HG02870 (cell line): ENCODE data around the gene GRK5.
"Not testable (repeated sequence)": the region's sequence is repeated elsewhere in the genome, so short reads cannot be mapped to it uniquely, and the experiment has no call there.

ENCODE experiments used
- ATAC-seq: cut with Tn5 transposase; IDR thresholded peaks from one replicate; pipeline ENCODE4 v1.9.1; 2021; ENCODE audit warnings: mild to moderate bottlenecking, moderate library complexity; ENCODE audit not compliant: unreplicated experiment

GRK5 gene

GRCh38 chr10:119272338-119272734 lies 65.0 kb downstream of the GRK5 start:
- ATAC-seq = not testable (repeated sequence)

DNA sequence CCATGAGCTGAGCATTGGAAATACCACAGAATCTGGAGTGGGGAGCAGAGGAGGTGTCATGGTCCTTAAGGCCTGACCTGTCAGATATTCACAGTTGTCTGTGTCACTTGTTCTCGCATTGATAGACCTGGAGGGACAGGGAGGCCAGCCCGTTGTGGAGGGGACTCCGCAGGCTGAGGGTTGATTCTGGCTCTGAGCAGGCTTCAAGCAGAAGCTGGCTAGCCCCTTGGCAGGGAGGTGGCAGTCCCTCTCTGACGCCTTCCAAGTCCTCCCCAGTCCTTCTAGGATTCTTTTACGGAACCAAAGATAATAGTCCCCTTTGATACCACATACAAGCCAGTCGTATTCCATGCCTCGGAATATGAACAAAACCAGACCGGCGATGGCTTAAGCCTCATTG lies 65.4 kb downstream of the GRK5 start:
- no peak for ATAC-seq

- no peak for ATAC-seq
These were observed 66.0 kb downstream of the GRK5 start for GRCh38 chr10:119273413-119273812.

GRCh38 chr10:119274519-119275045 lies 67.2 kb downstream of the GRK5 start:
- peak; percentile 60 for ATAC-seq

- peak; percentile 15 for ATAC-seq
These were observed 67.7 kb downstream of the GRK5 start for GRCh38 chr10:119275085-119275484.

GRCh38 chr10:119276194-119276593 lies 68.8 kb downstream of the GRK5 start:
- ATAC-seq = not testable (repeated sequence)

GRCh38 chr10:119278126-119278709 lies 70.8 kb downstream of the GRK5 start:
- ATAC-seq = no peak

DNA sequence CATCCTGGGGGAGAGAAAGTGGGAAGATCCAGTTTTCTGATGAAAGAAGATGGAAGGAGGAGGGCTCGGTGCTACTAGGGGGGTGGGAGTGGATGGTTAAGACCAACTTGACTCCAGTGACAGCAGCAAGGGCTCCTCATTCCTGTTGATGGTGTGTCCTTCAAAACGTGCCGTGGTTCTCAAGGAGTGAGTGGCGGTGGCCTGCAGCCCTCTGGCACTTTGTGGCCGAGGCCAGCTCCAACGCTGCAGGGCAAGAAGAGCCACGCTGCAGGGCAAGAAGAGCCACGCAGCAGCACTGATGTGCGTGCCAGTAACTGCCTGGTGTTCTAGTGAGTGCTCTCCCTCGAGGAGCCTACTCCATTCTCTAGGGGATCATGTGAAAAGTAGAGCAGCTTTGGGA lies 72.1 kb downstream of the GRK5 start:
- ATAC-seq = no peak

DNA sequence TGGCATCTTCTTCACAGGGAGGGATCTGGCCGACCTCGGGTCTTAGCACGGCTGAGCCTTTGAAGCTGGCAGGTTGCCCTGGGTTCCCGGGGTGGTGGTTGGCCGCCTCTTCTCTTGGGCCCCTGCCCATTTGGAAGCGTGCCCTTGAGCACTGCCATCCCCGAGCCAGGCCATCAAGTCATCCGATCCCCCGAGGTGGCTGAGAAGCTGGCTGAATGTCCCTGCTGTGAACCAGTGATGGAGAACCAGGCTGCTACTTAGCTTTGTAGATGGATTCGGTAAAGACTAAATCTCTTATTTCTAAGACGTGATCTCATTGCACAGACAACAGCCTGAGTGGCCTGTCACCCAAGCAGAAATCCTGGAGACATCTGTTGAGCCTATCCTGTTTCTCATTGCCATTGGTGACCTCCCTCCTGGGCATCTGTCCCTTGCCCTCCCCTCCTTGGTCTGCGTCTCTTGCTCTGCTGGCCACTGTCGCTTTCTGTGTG lies 74.3 kb downstream of the GRK5 start:
- no peak for ATAC-seq

- ATAC-seq = no peak
These were observed 75.1 kb downstream of the GRK5 start for GRCh38 chr10:119282446-119282845.

- no peak for ATAC-seq
These were observed 76.0 kb downstream of the GRK5 start for GRCh38 chr10:119283387-119283786.

GRCh38 chr10:119283818-119284217 lies 76.4 kb downstream of the GRK5 start:
- no peak for ATAC-seq

DNA sequence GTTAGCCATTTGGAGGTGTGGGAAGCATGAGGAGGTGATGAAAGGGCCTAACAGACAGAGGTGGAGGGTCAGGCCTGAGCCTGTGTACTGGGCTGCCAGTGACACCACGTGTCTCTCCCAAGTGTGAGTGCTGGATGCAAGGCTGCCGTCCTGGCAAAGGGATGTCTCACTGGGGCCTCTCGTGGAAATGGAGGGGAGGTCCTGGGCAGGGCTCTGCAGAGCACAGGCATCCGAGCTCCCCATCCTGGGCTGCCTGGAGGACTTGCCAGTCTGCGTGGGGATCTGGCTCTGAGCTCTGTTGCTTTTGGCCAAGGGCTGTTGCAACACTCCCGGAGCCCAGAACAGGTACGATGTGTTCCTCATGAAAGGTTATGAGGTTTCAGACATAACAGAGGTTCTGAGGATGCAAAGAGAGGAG lies 77.3 kb downstream of the GRK5 start:
- no peak for ATAC-seq

GRCh38 chr10:119285495-119286267 lies 78.3 kb downstream of the GRK5 start:
- no peak for ATAC-seq

DNA sequence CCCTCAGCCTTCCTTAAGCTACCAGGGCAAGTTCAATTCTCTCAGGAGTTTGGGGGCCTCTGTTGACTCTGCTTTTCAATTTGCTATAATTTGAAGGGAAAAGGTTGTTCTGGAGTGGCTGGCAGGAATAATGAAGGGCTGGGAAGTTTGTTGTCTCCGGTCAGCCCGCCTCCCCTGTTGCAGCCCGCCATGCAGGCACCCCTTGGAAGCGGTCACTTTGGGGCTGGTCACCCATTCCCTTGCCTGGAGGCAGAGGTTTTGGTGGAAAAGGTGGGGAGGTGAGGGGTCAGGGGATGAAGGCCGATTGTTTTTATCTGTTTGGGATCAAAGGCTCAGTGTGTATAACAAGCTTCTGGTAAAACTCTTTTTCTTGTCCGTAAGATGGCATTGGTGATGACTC lies 79.1 kb downstream of the GRK5 start:
- no peak for ATAC-seq

GRCh38 chr10:119286983-119287633 lies 79.7 kb downstream of the GRK5 start:
- no peak for ATAC-seq

- no peak for ATAC-seq
These were observed 81.2 kb downstream of the GRK5 start for GRCh38 chr10:119288574-119289001.

- ATAC-seq = no peak
These were observed 82.0 kb downstream of the GRK5 start for GRCh38 chr10:119289227-119289920.

GRCh38 chr10:119290301-119291048 lies 83.1 kb downstream of the GRK5 start:
- ATAC-seq = no peak

GRCh38 chr10:119291223-119291900 lies 84.0 kb downstream of the GRK5 start:
- ATAC-seq = no peak
